ENCODE measurements around the gene MYOF. TPM values are rescaled to one million over a fixed set of nuclear protein-coding genes. Genes with fewer than 3 reads are reported as not detected.

Gene MYOF
- total RNA-seq, 6 experiments from 2014 or later: 401 to 553 (median 530) TPM

DNA sequence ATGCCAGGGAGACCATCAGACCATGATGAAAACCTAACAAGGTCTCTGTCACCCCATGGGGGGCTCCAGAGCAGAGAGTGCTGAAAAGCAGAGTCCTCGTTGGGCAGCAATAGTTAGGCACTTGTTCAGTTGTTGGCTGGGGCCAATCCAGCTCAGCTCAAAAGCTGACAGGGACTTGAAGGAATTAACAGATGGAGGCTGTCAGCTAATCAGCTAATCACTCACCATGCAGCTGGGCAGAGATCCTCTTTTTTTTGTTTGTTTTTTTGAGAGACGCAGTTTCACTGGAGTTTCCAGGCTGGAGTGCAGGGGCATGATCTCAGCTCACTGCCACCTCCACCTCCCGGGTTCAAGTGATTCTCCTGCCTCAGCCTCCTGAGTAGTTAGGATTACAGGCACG, 32.4 kb upstream of the MYOF start:
- H3K36me3 Mint-ChIP-seq (ENCODE audit: low read depth): peaks cover 22% of the 10 kb centered on the region
- no peak for DNase-seq
- no peak overlapping the region for H3K27ac Mint-ChIP-seq
- H3K4me3 Mint-ChIP-seq: no peak overlapping the region
- H3K9me3 Mint-ChIP-seq: no peaks in the 10 kb centered on the region
- H3K4me1 Mint-ChIP-seq (ENCODE audit: low read depth): peaks cover 16% of the 10 kb centered on the region
- TF ChIP-seq, protein P1, sequence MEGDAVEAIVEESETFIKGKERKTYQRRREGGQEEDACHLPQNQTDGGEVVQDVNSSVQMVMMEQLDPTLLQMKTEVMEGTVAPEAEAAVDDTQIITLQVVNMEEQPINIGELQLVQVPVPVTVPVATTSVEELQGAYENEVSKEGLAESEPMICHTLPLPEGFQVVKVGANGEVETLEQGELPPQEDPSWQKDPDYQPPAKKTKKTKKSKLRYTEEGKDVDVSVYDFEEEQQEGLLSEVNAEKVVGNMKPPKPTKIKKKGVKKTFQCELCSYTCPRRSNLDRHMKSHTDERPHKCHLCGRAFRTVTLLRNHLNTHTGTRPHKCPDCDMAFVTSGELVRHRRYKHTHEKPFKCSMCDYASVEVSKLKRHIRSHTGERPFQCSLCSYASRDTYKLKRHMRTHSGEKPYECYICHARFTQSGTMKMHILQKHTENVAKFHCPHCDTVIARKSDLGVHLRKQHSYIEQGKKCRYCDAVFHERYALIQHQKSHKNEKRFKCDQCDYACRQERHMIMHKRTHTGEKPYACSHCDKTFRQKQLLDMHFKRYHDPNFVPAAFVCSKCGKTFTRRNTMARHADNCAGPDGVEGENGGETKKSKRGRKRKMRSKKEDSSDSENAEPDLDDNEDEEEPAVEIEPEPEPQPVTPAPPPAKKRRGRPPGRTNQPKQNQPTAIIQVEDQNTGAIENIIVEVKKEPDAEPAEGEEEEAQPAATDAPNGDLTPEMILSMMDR (IDR thresholded peaks at IDR 0.05): no peak
- no peaks in the 10 kb centered on the region for H3K27me3 Mint-ChIP-seq (ENCODE audit: insufficient read depth)

DNA sequence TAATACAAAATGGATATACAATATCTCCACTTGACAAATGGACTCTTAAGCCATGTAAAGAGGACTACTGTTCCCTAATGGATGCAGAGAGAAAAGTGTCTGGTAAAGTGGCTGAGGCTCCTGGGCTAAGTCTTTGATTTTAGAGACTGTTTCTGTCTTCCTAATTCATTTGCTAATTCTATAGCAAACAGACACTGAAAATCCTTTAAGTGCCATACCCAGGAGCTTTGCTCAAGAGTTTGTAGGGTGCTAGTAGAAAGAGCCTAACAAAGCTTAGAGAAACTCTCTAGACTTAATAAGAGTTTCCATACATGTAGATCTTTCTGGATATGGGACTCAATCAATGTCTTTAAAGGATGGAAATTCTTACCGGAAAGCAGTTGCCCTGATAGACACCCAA, 31.0 kb upstream of the MYOF start:
- H3K36me3 Mint-ChIP-seq (ENCODE audit: low read depth): peaks cover 10% of the 10 kb centered on the region
- TF ChIP-seq, protein P1 (IDR thresholded peaks at IDR 0.05): no peak
- peaks cover 16% of the 10 kb centered on the region for H3K4me1 Mint-ChIP-seq (ENCODE audit: low read depth)
- no peak overlapping the region for H3K4me3 Mint-ChIP-seq
- no peaks in the 10 kb centered on the region for H3K27me3 Mint-ChIP-seq (ENCODE audit: insufficient read depth)
- no peaks in the 10 kb centered on the region for H3K9me3 Mint-ChIP-seq
- H3K27ac Mint-ChIP-seq: peak overlapping the region; percentile 48; the same call in 1 of the 2 replicates
- DNase-seq: no peak

DNA sequence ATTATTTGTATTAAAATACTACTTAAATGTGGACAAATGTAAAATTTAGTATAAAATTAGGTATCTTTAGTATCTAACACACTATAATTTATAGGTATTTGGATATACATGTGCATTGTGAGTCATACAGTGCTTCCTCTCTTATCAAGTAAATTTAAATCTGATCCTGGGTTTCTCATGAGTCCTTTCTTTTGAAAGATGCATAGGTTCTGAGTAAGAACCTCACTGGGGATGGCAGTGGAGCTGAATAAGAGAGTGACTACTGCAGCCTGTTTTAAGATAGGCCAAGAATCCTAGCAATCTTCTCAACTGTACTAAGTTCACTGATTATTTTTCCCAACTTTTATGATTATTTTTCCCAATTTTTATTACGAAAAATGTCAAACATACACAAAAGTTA, 30.4 kb upstream of the MYOF start:
- peaks cover 9% of the 10 kb centered on the region for H3K36me3 Mint-ChIP-seq (ENCODE audit: low read depth)
- DNase-seq: peak; percentile 77

DNA sequence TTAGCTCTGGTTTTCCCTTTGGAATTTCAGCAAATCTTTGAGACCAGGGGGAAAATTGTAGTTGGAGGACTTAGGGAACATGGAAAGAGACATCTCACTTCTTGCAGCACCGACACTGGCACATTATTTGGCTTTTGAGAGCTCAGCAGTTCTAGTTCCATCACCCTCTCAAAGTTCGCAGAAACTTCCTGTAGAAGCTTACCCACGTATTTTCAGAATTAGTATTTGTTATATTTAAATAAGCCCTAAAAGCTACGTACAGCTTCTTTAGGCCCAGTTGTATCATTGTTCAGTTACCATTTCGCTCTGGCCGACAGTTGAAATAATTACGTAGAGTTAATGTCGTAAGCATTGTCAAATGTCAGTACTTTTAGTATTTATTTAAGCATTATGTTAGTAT, 27.7 kb upstream of the MYOF start:
- DNase-seq: no peak
- Mint-ChIP-seq H3K27ac (no peak overlapping the region), H3K4me3 (no peak overlapping the region), H3K27me3 (ENCODE audit: insufficient read depth) (no peaks in the 10 kb centered on the region), H3K4me1 (ENCODE audit: low read depth) (peaks cover 7% of the 10 kb centered on the region), H3K36me3 (ENCODE audit: low read depth) (no peaks in the 10 kb centered on the region), H3K9me3 (no peaks in the 10 kb centered on the region)
- TF ChIP-seq, protein P1 (IDR thresholded peaks at IDR 0.05): no peak

More for the DNA sequence above, 30.4 kb upstream of the MYOF start:
- Mint-ChIP-seq H3K27me3 (ENCODE audit: insufficient read depth) (no peaks in the 10 kb centered on the region), H3K4me1 (ENCODE audit: low read depth) (peaks cover 16% of the 10 kb centered on the region), H3K9me3 (no peaks in the 10 kb centered on the region), H3K4me3 (no peak overlapping the region), H3K27ac (peak overlapping the region; percentile 48; the same call in 1 of the 2 replicates)
- TF ChIP-seq, protein P1 (IDR thresholded peaks at IDR 0.05): no peak

GRCh38 chr10:93505075-93505474, 22.9 kb upstream of the MYOF start:
- no peak for DNase-seq
- Mint-ChIP-seq H3K9me3 (no peaks in the 10 kb centered on the region), H3K4me3 (no peak overlapping the region), H3K36me3 (ENCODE audit: low read depth) (peaks cover 13% of the 10 kb centered on the region; the same call in 1 of the 2 replicates), H3K4me1 (ENCODE audit: low read depth) (peaks cover 17% of the 10 kb centered on the region), H3K27me3 (ENCODE audit: insufficient read depth) (no peaks in the 10 kb centered on the region), H3K27ac (no peak overlapping the region; the same call in 1 of the 2 replicates)
- TF ChIP-seq, protein P1 (IDR thresholded peaks at IDR 0.05): no peak

DNA sequence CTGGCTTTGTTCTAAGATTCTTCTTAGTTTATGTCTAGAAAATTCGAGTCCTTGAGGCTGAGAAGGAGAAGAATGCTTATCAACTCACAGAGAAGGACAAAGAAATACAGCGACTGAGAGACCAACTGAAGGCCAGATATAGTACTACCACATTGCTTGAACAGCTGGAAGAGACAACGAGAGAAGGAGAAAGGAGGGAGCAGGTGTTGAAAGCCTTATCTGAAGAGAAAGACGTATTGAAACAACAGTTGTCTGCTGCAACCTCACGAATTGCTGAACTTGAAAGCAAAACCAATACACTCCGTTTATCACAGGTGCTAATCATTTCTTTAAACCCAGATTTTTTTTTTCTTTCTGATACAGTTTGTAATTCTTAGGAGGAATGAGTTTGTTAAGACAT, 20.9 kb upstream of the MYOF start:
- peaks cover 22% of the 10 kb centered on the region; the same call in 1 of the 2 replicates for H3K36me3 Mint-ChIP-seq (ENCODE audit: low read depth)

More for the DNA sequence above, 20.9 kb upstream of the MYOF start:
- Mint-ChIP-seq H3K4me1 (ENCODE audit: low read depth) (peaks cover 37% of the 10 kb centered on the region), H3K9me3 (no peaks in the 10 kb centered on the region), H3K4me3 (no peak overlapping the region), H3K27ac (no peak overlapping the region), H3K27me3 (ENCODE audit: insufficient read depth) (no peaks in the 10 kb centered on the region)
- no peak for DNase-seq
- TF ChIP-seq, protein P1 (IDR thresholded peaks at IDR 0.05): no peak

Measured in HFFc6 (cell line).